BJ (cell line): ENCODE measurements around the gene MIPOL1. TPM values are rescaled to one million over a fixed set of nuclear protein-coding genes. Genes with fewer than 3 reads are reported as not detected.
"Not testable (repeated sequence)": the region's sequence is repeated elsewhere in the genome, so short reads cannot be mapped to it uniquely, and the experiment has no call there.

Experiments used
- CTCF ChIA-PET: fragments of 350-600 bp; formaldehyde crosslinking; extraction: SDS; loops from one replicate; lab custom pipeline; 2021; ENCODE audit warnings: antibody characterized with exemption, inconsistent platforms; lab: Yijun Ruan, JAX
- POLR2A ChIA-PET: fragments of 300-600 bp; sonication (Branson Sonifier 250); formaldehyde crosslinking; extraction: SDS; loops from one replicate; lab custom pipeline; 2021; ENCODE audit warnings: antibody characterized with exemption; lab: Charles Lee
- DNase-seq: peaks from one replicate; pipeline ENCODE4 v3.0.0-alpha.2; 2011; ENCODE audit warnings: low read depth
- H3K27me3 ChIP-seq: 2 replicates; pipeline ENCODE4 v1.6.0; 2011; ENCODE audit warnings: low read length; ENCODE audit not compliant: control insufficient read depth, insufficient read depth
- H3K36me3 ChIP-seq: 2 replicates; pipeline ENCODE4 v1.5.1; 2011; ENCODE audit warnings: low read length; ENCODE audit not compliant: control insufficient read depth, insufficient read depth
- H3K4me3 ChIP-seq: 2 replicates; pipeline ENCODE4 v1.5.1; 2011; ENCODE audit warnings: low read depth, mild to moderate bottlenecking, control low read depth, low read length
- CTCF ChIP-seq: IDR thresholded peaks from 2 replicates; pipeline ENCODE4 v1.5.1; 2011; ENCODE audit warnings: low read depth, mild to moderate bottlenecking, control low read depth, inconsistent platforms, low read length, moderate library complexity; ENCODE audit not compliant: insufficient read depth
- polyA plus RNA-seq: library from polyadenylated mRNA; depleted of rRNA; stranded (reverse); fragments of >200 nt; gene quantifications from 2 replicates; pipeline ENCODE4 v1.2.3, GENCODE V29; 2011

Gene MIPOL1
- polyA plus RNA-seq, 1 experiment: 1.1 TPM

DNA sequence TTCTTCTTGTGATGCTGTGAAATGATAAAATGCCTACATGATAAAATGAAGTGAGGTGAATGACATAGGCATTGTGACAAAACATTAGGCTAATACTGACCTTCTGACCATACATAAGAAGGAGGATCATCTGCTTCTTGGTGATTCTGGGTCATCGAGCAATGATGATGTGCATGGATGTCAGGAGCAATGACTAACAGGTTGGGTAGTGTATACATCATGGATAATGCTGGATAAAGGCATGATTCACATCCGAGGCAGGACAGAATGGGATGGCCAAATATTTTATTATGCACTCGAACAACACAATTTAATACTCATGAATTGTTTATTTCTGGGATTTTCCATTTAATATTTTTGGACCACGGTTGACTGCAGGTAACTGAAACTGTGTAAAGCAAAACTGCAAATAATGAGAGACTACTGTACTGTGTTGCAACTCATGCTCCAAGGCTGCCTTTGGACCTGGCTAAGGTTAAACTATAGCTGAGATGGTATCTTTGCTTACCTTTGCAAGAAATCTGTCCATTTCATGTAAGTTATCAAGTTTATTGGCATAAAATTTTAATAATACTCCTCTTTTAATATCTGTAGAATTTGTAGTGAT is 17.7 kb upstream of the MIPOL1 start:
- ChIA-PET POLR2A (no interaction called here), CTCF (no interaction called here)
- no peak for TF ChIP-seq CTCF
- no peak overlapping the region for H3K4me3 ChIP-seq
- H3K27me3 ChIP-seq: no peaks in the 10 kb centered on the region
- no peak for DNase-seq
- H3K36me3 ChIP-seq: no peaks in the 10 kb centered on the region

DNA sequence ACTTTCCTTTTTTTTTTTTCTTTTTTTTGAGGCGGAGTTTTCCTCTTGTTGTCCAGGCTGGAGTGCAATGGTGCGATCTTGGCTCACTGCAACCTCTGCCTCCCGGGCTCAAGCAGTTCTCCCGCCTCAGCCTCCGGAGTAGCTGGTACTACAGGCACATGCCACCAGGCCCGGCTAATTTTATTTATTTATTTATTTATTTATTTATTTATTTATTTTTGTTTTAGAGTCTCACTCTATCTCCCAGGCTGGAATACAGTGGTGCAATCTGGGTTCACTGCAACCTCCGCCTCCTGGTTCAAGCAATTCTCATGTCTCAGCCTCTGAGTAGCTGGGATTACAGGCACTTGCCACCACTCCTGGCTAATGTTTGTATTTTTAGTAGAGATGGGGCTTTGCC is 16.9 kb upstream of the MIPOL1 start:
- H3K4me3 ChIP-seq, POLR2A ChIA-PET, DNase-seq, H3K36me3 ChIP-seq, CTCF ChIA-PET, H3K27me3 ChIP-seq: not testable (repeated sequence)

DNA sequence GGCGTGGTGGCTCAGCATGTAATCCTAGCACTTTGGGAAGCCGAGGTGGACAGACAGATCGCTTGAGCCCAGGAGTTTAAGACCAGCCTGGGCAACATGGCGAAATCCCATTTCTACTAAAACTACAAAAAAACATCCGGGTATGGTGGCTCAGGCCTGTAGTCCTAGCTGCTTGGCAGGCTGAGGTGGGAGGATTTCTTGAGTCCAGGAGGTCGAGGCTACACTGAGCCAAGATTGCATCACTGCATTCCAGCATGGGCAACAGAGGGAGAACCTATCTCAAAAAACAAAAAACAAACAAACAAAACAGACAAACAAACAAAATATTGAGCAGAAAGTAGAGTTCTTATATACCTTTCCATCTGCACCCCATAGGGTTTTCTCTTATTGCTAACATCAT is 16.3 kb upstream of the MIPOL1 start:
- no peak for DNase-seq
- Histone ChIP-seq H3K4me3 (no peak overlapping the region), H3K27me3 (no peaks in the 10 kb centered on the region), H3K36me3 (no peaks in the 10 kb centered on the region)
- ChIA-PET CTCF (no interaction called here), POLR2A (no interaction called here)
- no peak for TF ChIP-seq CTCF

GRCh38 chr14:37184520-37184919 is 13.2 kb upstream of the MIPOL1 start:
- H3K27me3 ChIP-seq, H3K4me3 ChIP-seq, H3K36me3 ChIP-seq, DNase-seq, POLR2A ChIA-PET: not testable (repeated sequence)
- CTCF ChIA-PET: interaction anchor here (0.6 kb wide), 1 partner anchor 14 kb away, joined by 3 read pairs; no protein-coding TSS in a partner anchor

DNA sequence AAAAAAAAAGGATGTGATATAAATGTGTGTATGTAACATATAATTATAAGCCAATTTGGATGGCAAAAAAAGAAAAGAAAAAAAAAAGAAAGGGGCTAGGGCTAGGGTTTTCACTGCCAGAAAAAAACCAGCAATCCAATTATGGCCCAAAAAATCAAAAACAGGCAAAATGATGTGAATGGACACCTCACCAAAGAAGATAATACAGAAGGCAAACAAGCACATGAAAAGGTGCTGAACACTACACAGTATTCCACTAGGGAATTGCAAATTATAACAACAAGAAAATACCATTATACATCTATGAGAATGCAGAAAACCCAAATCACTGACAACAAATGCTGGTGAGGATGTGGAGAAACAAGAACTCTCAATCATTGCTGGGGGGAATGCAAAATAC is 12.1 kb upstream of the MIPOL1 start:
- no peak for TF ChIP-seq CTCF
- no peak for DNase-seq
- CTCF ChIA-PET: no interaction called here

DNA sequence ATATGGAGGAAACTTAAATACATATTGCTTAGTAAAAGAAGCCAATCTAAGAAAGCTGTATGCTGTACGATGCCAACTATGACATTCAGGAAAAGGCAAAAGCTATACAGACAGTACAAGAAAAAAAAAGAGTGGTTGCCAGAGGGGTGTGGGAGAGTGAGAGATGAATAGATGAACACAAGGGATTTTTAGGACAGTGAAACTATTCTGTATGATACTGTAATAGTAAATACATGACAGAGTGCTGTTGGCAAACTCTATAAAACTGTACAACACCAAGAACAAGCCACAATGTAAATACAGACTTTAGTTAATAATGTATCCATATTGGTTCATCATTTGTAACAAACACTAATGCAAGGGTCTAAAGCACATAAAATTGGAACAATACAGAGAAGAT is 10.9 kb upstream of the MIPOL1 start:
- Histone ChIP-seq H3K27me3 (no peaks in the 10 kb centered on the region), H3K4me3 (no peak overlapping the region), H3K36me3 (no peaks in the 10 kb centered on the region)
- TF ChIP-seq CTCF: no peak
- DNase-seq: no peak
- CTCF ChIA-PET: no interaction called here
- POLR2A ChIA-PET: no interaction called here

More for the DNA sequence above, 12.1 kb upstream of the MIPOL1 start:
- POLR2A ChIA-PET: no interaction called here
- no peaks in the 10 kb centered on the region for H3K36me3 ChIP-seq
- no peak overlapping the region for H3K4me3 ChIP-seq
- H3K27me3 ChIP-seq: no peaks in the 10 kb centered on the region
